Measurements from ENCODE around the gene E4F1. TPM values are rescaled to one million over a fixed set of nuclear protein-coding genes. Genes with fewer than 3 reads are reported as not detected.
A peak's percentile ranks its signal among the peaks of the same experiment; 100 is the strongest.

E4F1 gene
- total and polyA plus RNA-seq, 10 of the 15 experiments (the other 5 are each of a cell fraction or from before 2014, with no cell fraction given): 0.23 to 36.5 (median 14.5) TPM

GRCh38 chr16:2251296-2252111 is 28.1 kb downstream of the E4F1 start, which contains the start of gene ECI1 (continued):
- TF ChIP-seq CEBPZ (IDR thresholded peaks at IDR 0.05; ENCODE audit: low read depth, low read length): no peak
- no peak for TF ChIP-seq PML (IDR thresholded peaks at IDR 0.05; ENCODE audit: low read length)
- TF ChIP-seq RELA (IDR thresholded peaks at IDR 0.05; ENCODE audit: borderline replicate concordance, partially characterized antibody): peak; percentile 43
- no peak for TF ChIP-seq MTA2 (IDR thresholded peaks at IDR 0.05; ENCODE audit: low read depth)
- no peak for TF ChIP-seq IRF3 (IDR thresholded peaks at IDR 0.05)
- TF ChIP-seq, protein P1, sequence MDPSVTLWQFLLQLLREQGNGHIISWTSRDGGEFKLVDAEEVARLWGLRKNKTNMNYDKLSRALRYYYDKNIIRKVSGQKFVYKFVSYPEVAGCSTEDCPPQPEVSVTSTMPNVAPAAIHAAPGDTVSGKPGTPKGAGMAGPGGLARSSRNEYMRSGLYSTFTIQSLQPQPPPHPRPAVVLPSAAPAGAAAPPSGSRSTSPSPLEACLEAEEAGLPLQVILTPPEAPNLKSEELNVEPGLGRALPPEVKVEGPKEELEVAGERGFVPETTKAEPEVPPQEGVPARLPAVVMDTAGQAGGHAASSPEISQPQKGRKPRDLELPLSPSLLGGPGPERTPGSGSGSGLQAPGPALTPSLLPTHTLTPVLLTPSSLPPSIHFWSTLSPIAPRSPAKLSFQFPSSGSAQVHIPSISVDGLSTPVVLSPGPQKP (IDR thresholded peaks at IDR 0.05; ENCODE audit: low read depth, low read length): no peak
- TF ChIP-seq GATAD2B (conservative IDR thresholded peaks at IDR 0.05; ENCODE audit: low read depth): peak; percentile 91
- no peak for TF ChIP-seq SUPT20H (IDR thresholded peaks at IDR 0.05; ENCODE audit: borderline replicate concordance, control insufficient read depth, low read depth, low read length)
- TF ChIP-seq HSF1 (IDR thresholded peaks at IDR 0.05; ENCODE audit: low read depth, low read length): no peak
- 0 out of 2 replicates have a peak, but pooled peaks have one; percentile 45 for TF ChIP-seq SIN3A (IDR thresholded peaks at IDR 0.05; ENCODE audit: low read depth, low read length)
- TF ChIP-seq RAD21 (IDR thresholded peaks at IDR 0.05; ENCODE audit: insufficient read depth, low read depth, low read length): 0 out of 2 replicates have a peak, but pooled peaks have one; percentile 32
- TF ChIP-seq, protein P2, sequence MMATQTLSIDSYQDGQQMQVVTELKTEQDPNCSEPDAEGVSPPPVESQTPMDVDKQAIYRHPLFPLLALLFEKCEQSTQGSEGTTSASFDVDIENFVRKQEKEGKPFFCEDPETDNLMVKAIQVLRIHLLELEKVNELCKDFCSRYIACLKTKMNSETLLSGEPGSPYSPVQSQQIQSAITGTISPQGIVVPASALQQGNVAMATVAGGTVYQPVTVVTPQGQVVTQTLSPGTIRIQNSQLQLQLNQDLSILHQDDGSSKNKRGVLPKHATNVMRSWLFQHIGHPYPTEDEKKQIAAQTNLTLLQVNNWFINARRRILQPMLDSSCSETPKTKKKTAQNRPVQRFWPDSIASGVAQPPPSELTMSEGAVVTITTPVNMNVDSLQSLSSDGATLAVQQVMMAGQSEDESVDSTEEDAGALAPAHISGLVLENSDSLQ (IDR thresholded peaks at IDR 0.05): no peak
- peak; percentile 94 for TF ChIP-seq MXI1 (IDR thresholded peaks at IDR 0.05; ENCODE audit: low read depth, low read length)
- no peak for TF ChIP-seq SIX5 (IDR thresholded peaks at IDR 0.05; ENCODE audit: low read depth, low read length, severe bottlenecking)
- TF ChIP-seq FOS (IDR thresholded peaks at IDR 0.05; ENCODE audit: borderline replicate concordance, extremely low read depth, insufficient read length): no peak
- TF ChIP-seq IRF4 (IDR thresholded peaks at IDR 0.05; ENCODE audit: low read depth, low read length): no peak
- TF ChIP-seq CHD2 (IDR thresholded peaks at IDR 0.05; ENCODE audit: borderline replicate concordance, low read depth, low read length): no peak
